GM10847 (cell line): ENCODE results near the gene LRP2BP.

Experiments
- POLR2A ChIP-seq: IDR thresholded peaks from 2 replicates; pipeline ENCODE4 v1.6.1; 2011; ENCODE audit not compliant: insufficient read length; ENCODE audit errors: extremely low read depth

The LRP2BP gene

DNA sequence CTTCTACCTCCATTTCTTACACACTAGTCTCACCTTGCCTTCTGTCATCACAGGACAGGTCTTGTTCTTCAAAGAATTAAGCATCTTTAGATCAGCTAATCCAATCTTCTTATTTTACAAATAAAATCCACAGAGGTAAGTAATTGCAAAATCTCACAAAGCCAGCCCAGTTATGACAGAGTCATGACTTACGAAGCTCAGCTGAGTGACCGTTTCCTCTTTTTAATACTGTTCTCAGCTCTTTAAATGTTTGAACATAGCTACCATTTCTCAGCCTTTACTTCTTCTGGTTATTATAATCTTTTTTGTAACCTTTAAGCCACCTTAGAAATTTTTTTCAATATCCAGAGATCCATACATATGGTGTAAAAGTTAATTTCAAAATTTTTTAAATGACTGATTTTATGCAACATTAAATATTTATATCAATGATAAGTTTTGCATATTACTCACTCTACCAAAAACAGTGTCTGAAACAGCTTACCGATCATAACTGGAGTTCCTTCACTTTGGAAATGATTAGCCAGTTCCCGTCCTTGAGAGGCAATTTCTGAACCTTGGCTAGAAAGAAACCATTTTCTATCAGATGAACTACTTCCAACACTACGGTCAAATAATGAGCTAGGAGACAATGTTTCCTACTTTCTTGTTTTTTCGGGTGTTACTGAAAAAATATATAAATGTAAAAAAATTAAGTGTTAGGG lies 9.7 kb upstream of the LRP2BP start:
- no peak for TF ChIP-seq POLR2A

DNA sequence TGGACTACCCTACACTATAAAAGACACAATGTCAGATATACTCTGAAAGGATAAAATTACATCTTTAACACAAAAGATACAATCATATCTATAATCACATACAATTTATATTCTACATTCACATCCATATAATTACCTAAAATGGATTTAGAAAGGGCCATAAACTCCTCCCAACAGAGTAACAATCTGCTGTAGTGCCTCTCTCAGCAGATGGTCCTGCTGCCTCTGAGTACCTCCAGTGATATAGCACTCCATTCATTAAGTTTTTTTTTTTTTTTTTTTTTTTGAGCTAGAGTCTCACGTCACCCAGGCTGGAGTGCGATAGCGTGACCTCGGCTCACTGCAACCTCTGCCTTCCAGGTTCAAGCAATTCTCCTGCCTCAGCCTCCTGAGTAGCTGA lies 8.3 kb upstream of the LRP2BP start:
- no peak for TF ChIP-seq POLR2A

DNA sequence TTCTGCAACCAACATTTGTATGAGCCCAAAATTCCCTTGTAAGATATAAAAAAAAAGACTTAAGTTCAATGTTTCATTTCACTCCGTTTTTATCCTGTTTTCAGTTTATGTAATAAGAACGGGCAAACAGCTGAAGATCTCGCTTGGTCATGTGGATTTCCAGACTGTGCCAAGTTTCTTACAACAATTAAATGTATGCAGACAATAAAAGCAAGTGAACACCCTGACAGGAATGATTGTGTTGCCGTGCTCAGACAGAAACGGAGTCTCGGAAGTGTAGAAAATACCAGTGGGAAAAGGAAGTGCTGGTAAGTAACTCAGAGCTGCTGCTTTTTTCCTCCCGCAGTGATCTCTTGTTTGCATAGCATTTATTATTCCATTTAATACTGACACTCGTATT lies 3.7 kb upstream of the LRP2BP start:
- no peak for TF ChIP-seq POLR2A

DNA sequence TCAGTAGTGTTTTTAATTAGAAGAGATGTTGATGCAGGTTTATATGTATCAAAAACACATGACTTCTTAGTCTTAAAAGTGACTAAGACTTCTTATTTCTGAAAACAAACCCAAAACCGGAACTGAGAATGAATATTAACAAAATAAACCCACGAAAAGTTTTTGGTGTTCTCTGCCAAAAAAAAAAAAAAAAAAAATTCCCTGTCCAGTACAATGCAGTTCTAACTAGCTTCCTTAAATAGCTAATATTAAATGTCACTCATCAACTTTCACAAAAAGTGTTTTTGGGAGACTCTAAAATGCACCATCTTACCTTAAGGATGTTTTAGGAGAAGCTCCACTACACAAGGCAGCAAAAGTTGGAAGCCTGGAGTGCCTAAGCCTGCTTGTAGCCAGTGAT lies 2.9 kb upstream of the LRP2BP start:
- TF ChIP-seq POLR2A, result no peak

DNA sequence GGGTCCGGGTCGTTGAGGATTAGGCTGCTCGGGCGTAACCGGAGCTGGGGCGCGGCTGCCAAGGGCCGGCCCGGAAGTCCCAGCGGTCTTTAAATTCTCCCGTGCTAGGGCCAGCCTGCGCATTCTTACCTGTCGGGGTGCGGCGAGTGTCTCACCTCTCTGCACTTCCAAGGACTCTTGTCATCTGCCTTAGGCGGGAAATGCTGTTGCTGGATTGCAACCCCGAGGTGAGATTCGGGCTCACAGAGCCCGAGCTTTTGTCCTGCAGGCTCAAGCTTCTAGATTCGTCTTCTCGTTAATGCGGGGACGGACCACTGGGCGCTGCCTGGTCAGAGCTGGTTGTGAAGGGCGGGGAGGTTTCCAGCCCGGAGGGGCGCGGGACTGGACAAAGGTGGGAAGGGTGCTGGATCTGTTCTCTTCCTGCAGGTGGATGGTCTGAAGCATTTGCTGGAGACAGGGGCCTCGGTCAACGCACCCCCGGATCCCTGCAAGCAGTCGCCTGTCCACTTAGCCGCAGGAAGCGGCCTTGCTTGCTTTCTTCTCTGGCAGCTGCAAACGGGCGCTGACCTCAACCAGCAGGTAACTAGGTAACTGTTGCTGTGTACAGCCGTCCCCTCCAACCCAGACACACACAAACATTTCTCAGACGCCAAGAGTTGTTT lies 1.1 kb upstream of the LRP2BP start, which contains the start of gene ANKRD37:
TSS of gene ANKRD37 (plus strand) at position 118 of the 662 bp plus-strand sequence. CDS start at position 201, 83 bp downstream.
- peak; percentile 29 for TF ChIP-seq POLR2A

DNA sequence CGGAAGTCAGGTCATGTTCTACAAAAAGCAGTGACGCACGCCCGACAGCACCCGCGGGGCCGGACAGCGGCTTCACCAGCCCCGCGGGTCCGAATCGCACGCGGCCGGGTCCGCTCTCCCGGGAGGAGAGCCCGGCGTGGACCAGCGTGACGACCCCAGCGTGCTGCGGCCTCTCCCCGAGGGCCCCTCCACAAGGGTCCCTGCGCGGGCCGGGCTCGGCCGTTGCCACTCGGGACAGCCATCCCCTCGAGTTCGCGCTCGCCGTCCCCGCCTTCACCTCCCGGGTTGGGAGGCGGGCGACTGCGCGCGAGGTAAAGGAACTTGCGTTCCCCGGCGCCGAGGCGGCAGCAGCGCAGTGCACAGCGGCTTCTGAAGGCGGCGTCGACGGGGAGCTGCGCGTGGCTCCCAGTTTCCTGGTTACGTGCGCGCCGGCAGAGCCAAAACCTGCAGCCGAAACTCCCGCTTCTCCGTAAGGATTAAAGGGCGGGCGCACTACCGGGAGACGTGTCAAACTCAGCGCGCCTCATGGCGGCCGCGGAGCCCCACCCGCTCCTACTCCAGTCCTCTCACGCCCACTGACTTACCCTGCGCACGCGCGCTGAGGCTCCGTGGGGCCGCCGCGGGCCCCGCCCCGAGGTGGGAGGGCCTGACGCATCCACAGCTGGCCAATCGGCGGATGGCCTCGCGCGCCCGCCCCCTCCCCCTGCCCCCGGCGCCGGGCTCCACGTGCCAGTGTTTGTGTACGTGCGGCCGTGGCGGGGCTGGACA lies 416 bp upstream of the LRP2BP start:
- peak; percentile 53 for TF ChIP-seq POLR2A

DNA sequence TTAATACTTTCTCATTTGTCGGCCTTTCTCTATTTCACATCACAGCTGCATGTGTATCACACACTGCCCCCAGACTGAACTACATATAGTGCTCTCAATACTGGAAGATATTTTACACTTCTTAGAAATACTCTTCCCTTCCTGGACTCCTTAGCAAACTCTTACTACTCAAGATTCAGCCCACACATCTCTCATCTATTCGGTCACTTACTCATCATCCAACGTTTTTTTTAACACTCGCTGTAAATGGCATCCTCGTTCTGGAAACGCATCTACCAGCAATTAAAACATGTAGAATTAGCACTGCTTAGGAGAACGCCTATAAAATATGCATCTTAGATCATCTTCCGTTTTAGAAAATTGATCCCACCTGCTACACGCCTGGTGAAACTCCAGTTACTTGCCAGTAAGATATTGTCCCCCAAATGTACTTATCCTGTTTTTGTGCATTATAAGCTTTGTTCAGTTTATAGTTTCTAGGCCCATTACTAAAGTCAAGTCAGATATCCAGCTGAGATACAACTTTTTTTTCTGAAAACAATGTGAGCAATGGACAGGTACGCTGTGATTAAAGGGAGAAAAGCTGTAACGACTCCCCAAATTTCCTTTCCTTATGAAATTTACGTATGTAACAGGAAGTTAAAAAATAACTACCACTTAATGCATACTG lies 1.0 kb downstream of the LRP2BP start:
- TF ChIP-seq POLR2A, result no peak

DNA sequence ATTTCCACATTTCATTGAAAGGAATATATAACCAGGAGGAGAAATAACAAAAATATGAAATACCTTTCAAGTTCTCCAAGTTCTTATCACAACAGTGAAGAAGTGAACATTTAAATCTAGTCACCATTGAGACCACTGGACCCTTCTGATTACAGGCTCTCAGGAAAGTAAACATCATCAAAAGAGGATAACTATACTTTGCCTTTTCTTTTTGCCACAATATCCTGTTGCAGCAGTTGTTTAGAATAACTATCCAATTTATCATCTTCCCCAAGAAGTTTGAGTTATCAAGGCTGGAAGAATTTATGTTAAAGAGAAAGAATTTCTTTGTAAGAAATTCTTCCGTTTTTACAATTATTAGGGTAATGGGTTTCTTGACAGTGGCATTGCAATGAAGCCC lies 3.6 kb downstream of the LRP2BP start:
- no peak for TF ChIP-seq POLR2A

DNA sequence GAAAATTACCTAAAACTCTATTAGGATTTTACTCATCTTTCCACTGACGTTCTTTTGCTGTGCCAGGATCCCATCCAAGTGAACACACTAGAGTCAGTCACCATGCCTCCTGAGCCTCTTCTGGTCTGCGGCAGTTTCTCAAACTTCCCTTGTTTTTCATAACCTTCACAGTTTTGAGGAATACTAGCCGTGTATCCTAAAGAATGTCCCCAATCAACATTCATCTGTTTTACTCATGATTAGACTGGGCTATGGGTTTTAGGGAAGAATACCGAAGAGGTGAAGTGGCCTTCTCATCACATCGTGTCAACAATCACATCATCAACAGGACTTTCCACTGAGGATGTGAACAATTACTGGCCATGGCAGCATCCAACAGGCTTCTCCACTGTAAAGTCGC lies 4.8 kb downstream of the LRP2BP start:
- TF ChIP-seq POLR2A, result no peak

DNA sequence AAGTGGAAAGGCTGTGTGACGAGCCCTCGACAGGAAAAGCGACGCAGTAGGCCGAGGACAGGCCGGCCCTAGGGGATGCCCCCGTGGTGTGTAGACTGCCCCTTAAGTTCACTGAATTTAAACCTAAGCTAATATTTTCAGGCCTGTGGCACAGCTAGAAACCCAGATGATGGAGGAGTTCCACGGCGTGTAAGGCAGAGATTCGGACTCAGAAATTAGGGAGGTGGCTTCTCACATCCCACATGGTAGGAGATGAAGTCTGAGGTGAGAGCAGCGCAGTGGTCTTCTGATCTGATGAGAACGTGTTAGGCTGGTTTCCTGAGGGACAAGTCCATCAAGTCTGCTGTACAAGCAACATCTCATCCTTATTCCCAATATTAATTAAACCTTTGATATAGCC lies 7.8 kb downstream of the LRP2BP start:
- TF ChIP-seq POLR2A, result no peak

DNA sequence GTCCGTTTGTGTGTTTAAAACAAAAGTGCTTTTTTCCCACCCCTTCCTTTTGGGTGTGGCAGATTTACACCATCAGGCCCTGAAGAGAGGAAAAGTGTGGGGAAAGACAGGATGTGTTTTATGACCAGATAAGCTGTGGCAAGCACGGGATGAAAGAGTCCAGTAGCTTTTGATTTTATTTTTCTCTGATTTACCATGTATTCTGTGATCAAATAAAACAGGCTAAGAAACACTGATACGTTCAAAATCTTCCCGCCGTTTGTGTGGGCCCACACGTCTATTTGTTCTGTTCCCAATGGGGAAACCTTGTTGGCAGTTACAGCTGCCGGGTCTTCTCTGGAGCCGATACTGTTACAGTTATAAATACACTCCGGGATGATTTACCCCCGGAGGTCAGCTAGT lies 10.8 kb downstream of the LRP2BP start:
- no peak for TF ChIP-seq POLR2A

DNA sequence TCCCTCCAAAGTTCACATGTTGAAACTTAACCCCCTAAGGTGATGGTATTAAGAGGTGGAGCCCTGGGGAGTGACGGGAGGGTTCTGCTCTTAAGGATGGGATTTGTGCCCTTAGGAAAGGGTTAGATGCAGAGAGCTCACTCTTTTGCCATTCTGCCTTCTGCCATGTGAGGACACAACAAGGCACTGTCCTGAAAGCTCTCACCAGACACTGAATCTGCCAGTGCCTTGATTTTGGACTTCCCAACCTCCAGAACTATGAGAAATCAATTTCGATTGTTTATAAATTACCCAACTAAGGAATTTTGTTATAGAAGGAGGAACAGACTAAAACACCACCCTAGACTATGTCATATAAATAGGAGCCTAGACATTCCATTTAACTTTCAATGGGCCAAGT lies 11.7 kb downstream of the LRP2BP start:
- no peak for TF ChIP-seq POLR2A

DNA sequence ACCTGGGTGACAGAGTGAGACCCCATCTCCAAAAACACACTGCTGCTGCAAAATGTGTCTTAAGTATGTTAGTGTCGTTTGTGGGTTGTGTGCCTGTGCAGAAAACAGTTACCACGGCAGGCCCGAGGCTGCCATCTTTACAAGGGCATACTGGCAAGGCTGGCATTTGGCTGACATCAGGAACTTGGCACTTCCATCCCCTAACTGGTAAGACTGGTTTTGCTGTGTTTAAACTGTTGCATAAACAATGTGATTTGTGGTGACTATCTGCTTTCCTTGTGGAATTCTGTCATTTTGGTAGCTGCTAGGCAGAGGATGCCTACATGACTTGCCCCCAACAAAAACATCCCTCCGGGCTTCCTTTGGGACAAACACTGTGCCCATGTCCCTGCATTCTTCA lies 12.3 kb downstream of the LRP2BP start:
- no peak for TF ChIP-seq POLR2A

DNA sequence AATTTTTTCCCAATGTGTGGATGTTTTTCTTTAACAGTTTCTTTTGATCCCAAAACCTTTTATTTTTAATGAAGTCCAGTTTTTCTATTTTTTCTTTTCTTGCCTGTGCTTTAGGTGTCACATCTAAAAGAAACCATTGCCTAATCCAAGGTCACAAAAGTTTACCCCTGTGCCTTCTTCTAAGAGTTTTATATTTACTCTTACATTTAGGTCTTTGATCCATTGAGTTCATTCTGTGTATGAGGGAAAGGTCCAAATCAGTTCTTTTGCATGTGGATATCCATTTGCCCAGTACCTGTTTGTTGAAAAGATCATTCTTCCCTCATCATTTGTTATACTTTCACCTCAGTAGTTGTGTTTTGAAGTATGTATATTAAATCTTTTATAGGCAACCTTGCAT lies 13.0 kb downstream of the LRP2BP start:
- no peak for TF ChIP-seq POLR2A

DNA sequence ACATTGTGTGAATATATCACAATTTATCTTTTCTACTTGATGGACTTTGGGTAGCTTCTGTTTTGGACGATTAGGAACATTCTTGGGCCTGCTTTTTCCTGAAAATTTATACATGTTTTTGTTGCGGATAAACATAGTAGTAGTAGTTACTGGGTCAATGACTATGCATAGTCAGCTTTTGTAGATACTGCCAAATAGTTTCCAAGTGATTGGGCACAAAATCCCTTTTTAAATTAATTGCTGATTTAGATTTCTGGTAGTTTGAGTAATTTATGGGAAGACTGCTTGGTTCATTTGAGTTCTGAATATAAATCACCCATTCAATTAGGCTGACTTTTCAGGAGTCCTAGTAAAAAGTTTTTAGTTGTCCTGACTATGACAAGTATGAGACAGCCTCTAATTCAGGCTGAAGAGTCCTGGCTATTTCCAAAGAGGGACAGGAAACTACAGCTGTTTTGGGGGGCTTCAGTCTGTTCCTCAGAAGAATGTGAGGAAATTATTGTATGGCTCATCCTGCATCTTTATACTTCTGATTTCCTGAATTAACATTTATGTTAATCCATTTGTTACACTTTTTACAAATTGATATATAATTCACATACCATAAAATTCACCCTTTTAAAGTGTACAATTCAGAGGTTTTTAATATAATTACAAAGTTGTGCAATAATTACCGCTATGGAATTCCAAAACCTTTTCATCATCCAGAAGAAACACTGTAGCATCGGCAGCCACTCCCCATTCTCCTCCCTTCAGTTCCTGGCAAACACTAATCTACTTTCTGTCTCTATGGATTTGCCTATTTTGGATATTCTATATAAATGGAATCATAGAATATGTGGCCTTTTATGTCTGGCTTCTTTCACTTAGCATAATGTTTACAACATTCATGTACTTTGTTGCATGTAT lies 14.2 kb downstream of the LRP2BP start:
- TF ChIP-seq POLR2A, result no peak

DNA sequence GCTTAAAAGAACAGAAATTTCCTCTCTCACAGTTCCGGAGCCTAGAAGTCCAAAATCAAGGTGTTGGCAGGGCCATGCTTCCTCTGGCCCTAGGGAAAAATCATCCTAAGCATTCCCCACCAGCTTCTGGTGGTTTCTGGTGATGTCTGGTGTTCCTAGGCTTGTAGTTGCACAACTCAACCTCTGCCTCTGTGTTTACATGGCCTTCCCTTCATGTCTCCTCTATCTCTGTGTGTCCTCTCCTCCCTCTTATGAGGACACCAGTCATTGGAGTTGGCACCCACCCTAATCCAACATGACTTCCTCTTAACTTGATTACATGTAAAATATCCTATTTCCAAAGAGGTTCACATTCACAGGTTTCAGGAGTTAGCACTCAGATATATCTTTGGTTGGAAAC lies 15.4 kb downstream of the LRP2BP start:
- no peak for TF ChIP-seq POLR2A
